Subcutaneous abdominal adipose tissue (tissue), 5 donors: Measurements from ENCODE around the gene LRFN2.

Experiments used
- H3K27ac ChIP-seq: one replicate; pipeline ENCODE4 v1.7.0; 2013; ENCODE audit warnings: low read depth, mild to moderate bottlenecking, inconsistent platforms, low read length, moderate library complexity
- H3K27me3 ChIP-seq, 5 donors: one replicate each; pipeline ENCODE4 v1.7.0; 2013; ENCODE audit warnings: low read length in 5 of 5, inconsistent platforms in 1 of 5; ENCODE audit not compliant: control insufficient read depth in 5 of 5, insufficient read depth in 4 of 5
- H3K36me3 ChIP-seq, 5 donors: one replicate each; pipeline ENCODE4 v1.7.0; 2013; ENCODE audit warnings: low read length in 5 of 5; ENCODE audit not compliant: control insufficient read depth in 5 of 5, insufficient read depth in 5 of 5
- H3K4me1 ChIP-seq, 5 donors: one replicate each; pipeline ENCODE4 v1.7.0; 2013; ENCODE audit warnings: low read length in 5 of 5, mild to moderate bottlenecking in 3 of 5, moderate library complexity in 1 of 5; ENCODE audit not compliant: control insufficient read depth in 5 of 5, insufficient read depth in 5 of 5
- H3K4me3 ChIP-seq, 5 donors: one replicate each; pipeline ENCODE4 v1.7.0; 2013; ENCODE audit warnings: low read length in 5 of 5, low read depth in 1 of 5
- H3K9ac ChIP-seq, 5 donors: one replicate each; pipeline ENCODE4 v1.7.0; 2013; ENCODE audit warnings: low read length in 5 of 5, mild to moderate bottlenecking in 4 of 5, moderate library complexity in 3 of 5
- H3K9me3 ChIP-seq, 5 donors: one replicate each; pipeline ENCODE4 v1.7.0; 2013; ENCODE audit warnings: low read length in 5 of 5; ENCODE audit not compliant: control insufficient read depth in 5 of 5
- donor health status: healthy.
- donor health status: healthy.
- donor health status: healthy.
- donor health status: healthy.
- donor health status: healthy.

LRFN2 gene

GRCh38 chr6:40456390-40457013, 130.7 kb downstream of the LRFN2 start:
- Histone ChIP-seq H3K27ac (no peak overlapping the region), H3K4me3 (no peak overlapping the region), H3K36me3 (no peaks in the 10 kb centered on the region), H3K4me1 (no peaks in the 10 kb centered on the region), H3K9ac (no peak overlapping the region), H3K27me3 (no peaks in the 10 kb centered on the region), H3K9me3 (no peaks in the 10 kb centered on the region)

- Histone ChIP-seq H3K27ac (no peak overlapping the region), H3K27me3 (no peaks in the 10 kb centered on the region), H3K9ac (no peak overlapping the region), H3K36me3 (no peaks in the 10 kb centered on the region), H3K9me3 (no peaks in the 10 kb centered on the region), H3K4me3 (no peak overlapping the region), H3K4me1 (no peaks in the 10 kb centered on the region)
Observed at GRCh38 chr6:40455686-40456389, 131.3 kb downstream of the LRFN2 start.

- no peak overlapping the region for H3K27ac ChIP-seq
- no peak overlapping the region for H3K4me3 ChIP-seq
- no peaks in the 10 kb centered on the region for H3K36me3 ChIP-seq
- H3K4me1 ChIP-seq = no peaks in the 10 kb centered on the region
- no peaks in the 10 kb centered on the region for H3K9me3 ChIP-seq
- H3K27me3 ChIP-seq = peaks cover 0 to 4% (median 0%) of the 10 kb centered on the region in 5 donors
- no peak overlapping the region for H3K9ac ChIP-seq
Observed at GRCh38 chr6:40450483-40450882, 136.7 kb downstream of the LRFN2 start.

GRCh38 chr6:40444811-40445210, 142.4 kb downstream of the LRFN2 start:
- no peaks in the 10 kb centered on the region for H3K9me3 ChIP-seq
- H3K27ac ChIP-seq = no peak overlapping the region
- H3K27me3 ChIP-seq = peaks cover 0 to 4% (median 0%) of the 10 kb centered on the region in 5 donors
- H3K4me3 ChIP-seq = no peak overlapping the region
- no peaks in the 10 kb centered on the region for H3K4me1 ChIP-seq
- no peaks in the 10 kb centered on the region for H3K36me3 ChIP-seq
- H3K9ac ChIP-seq = no peak overlapping the region

GRCh38 chr6:40444312-40444711, 142.9 kb downstream of the LRFN2 start:
- Histone ChIP-seq H3K27me3 (peaks cover 0 to 4% (median under 1%) of the 10 kb centered on the region in 5 donors), H3K36me3 (no peaks in the 10 kb centered on the region), H3K9me3 (no peaks in the 10 kb centered on the region), H3K9ac (no peak overlapping the region), H3K27ac (no peak overlapping the region), H3K4me1 (no peaks in the 10 kb centered on the region), H3K4me3 (no peak overlapping the region)

GRCh38 chr6:40443842-40444241, 143.3 kb downstream of the LRFN2 start:
- H3K4me3 ChIP-seq = no peak overlapping the region
- H3K36me3 ChIP-seq = no peaks in the 10 kb centered on the region
- no peak overlapping the region for H3K9ac ChIP-seq
- no peak overlapping the region for H3K27ac ChIP-seq
- H3K4me1 ChIP-seq = no peaks in the 10 kb centered on the region
- peaks cover 0 to 4% (median 2%) of the 10 kb centered on the region in 5 donors for H3K27me3 ChIP-seq
- no peaks in the 10 kb centered on the region for H3K9me3 ChIP-seq

- H3K4me3 ChIP-seq = no peak overlapping the region
- peaks cover 0 to 3% (median under 1%) of the 10 kb centered on the region in 5 donors for H3K27me3 ChIP-seq
- no peak overlapping the region for H3K9ac ChIP-seq
- H3K27ac ChIP-seq = no peak overlapping the region
- no peaks in the 10 kb centered on the region for H3K4me1 ChIP-seq
- no peaks in the 10 kb centered on the region for H3K36me3 ChIP-seq
- no peaks in the 10 kb centered on the region for H3K9me3 ChIP-seq
Observed at GRCh38 chr6:40442591-40442990, 144.6 kb downstream of the LRFN2 start.

GRCh38 chr6:40441150-40441549, 146.0 kb downstream of the LRFN2 start:
- H3K27ac ChIP-seq = no peak overlapping the region
- no peaks in the 10 kb centered on the region for H3K4me1 ChIP-seq
- no peaks in the 10 kb centered on the region for H3K9me3 ChIP-seq
- peaks cover 0 to 3% (median 0%) of the 10 kb centered on the region in 5 donors for H3K27me3 ChIP-seq
- no peaks in the 10 kb centered on the region for H3K36me3 ChIP-seq
- no peak overlapping the region for H3K4me3 ChIP-seq
- H3K9ac ChIP-seq = no peak overlapping the region

GRCh38 chr6:40440053-40440452, 147.1 kb downstream of the LRFN2 start:
- H3K27ac ChIP-seq = no peak overlapping the region
- H3K4me3 ChIP-seq = no peak overlapping the region
- no peaks in the 10 kb centered on the region for H3K9me3 ChIP-seq
- H3K4me1 ChIP-seq = no peaks in the 10 kb centered on the region
- H3K9ac ChIP-seq = no peak overlapping the region
- peaks cover 0 to 3% (median 0%) of the 10 kb centered on the region in 5 donors for H3K27me3 ChIP-seq
- no peaks in the 10 kb centered on the region for H3K36me3 ChIP-seq

- Histone ChIP-seq H3K4me3 (no peak overlapping the region), H3K27me3 (peaks cover 0 to 3% (median 0%) of the 10 kb centered on the region in 5 donors), H3K9ac (no peak overlapping the region), H3K27ac (no peak overlapping the region), H3K4me1 (no peaks in the 10 kb centered on the region), H3K36me3 (no peaks in the 10 kb centered on the region), H3K9me3 (no peaks in the 10 kb centered on the region)
Observed at GRCh38 chr6:40439026-40439800, 148.0 kb downstream of the LRFN2 start.
